PC-3 (cell line): Measurements from ENCODE around the gene TMEM132D. TPM values are rescaled to one million over a fixed set of nuclear protein-coding genes. Genes with fewer than 3 reads are reported as not detected.

Experiments
- ATAC-seq: fragments of 200-7000 bp; cut with Tn5 transposase; 2 replicates; pipeline ENCODE4 v1.9.1; 2020; ENCODE audit warnings: mild to moderate bottlenecking, moderate library complexity
- BruUV-seq: library from RNA; stranded (reverse); fragments of 400-500 nt; replicated peaks from 2 replicates; lab custom pipeline; 2021; lab: Mats Ljungman, UMichigan
- CTCF ChIA-PET: fragments of 300-600 bp; sonication (Branson Sonifier 250); formaldehyde crosslinking; loops from one replicate; lab custom pipeline; 2022; ENCODE audit warnings: antibody characterized with exemption; lab: Charles Lee
- POLR2A ChIA-PET: fragments of 300-600 bp; sonication (Branson Sonifier 250); formaldehyde crosslinking; loops from one replicate; lab custom pipeline; 2022; ENCODE audit warnings: antibody characterized with exemption; ENCODE audit not compliant: unreplicated experiment; lab: Charles Lee
- DNase-seq: peaks from one replicate; pipeline ENCODE4 v3.0.0-alpha.2; 2015
- H2AFZ ChIP-seq: fragments of 300-600 bp; sonication (generic); 2 replicates; pipeline ENCODE4 v1.6.0; 2016; ENCODE audit warnings: antibody characterized with exemption, low read length
- H3F3A ChIP-seq: fragments of 300-600 bp; sonication (generic); one replicate; pipeline ENCODE4 v1.6.0; 2017; ENCODE audit warnings: antibody characterized with exemption, low read length, control low read depth, mild to moderate bottlenecking; ENCODE audit not compliant: unreplicated experiment
- H3K27ac ChIP-seq: fragments of 300-600 bp; sonication (generic); 2 replicates; pipeline ENCODE4 v1.5.1; 2016; ENCODE audit warnings: mild to moderate bottlenecking, low read length
- H3K27me3 ChIP-seq: fragments of 300-600 bp; sonication (generic); 2 replicates; pipeline ENCODE4 v1.6.1; 2016; ENCODE audit warnings: low read length, mixed read lengths
- H3K36me3 ChIP-seq: fragments of 300-600 bp; sonication (generic); 2 replicates; pipeline ENCODE4 v1.6.1; 2016; ENCODE audit warnings: low read depth, mixed run types, low read length, mixed read lengths
- H3K4me1 ChIP-seq: fragments of 300-600 bp; sonication (generic); 2 replicates; pipeline ENCODE4 v1.5.1; 2016; ENCODE audit warnings: low read length; ENCODE audit not compliant: insufficient read depth
- H3K4me2 ChIP-seq: fragments of 300-600 bp; sonication (generic); 2 replicates; pipeline ENCODE4 v1.6.0; 2016; ENCODE audit warnings: low read length
- H3K4me3 ChIP-seq: fragments of 300-600 bp; sonication (generic); 2 replicates; pipeline ENCODE4 v1.5.1; 2016; ENCODE audit warnings: mild to moderate bottlenecking, low read length, mixed read lengths
- H3K79me2 ChIP-seq: fragments of 300-600 bp; sonication (generic); 2 replicates; pipeline ENCODE4 v1.6.1; 2017; ENCODE audit warnings: low read length, mixed read lengths
- H3K9ac ChIP-seq: fragments of 300-600 bp; sonication (generic); 2 replicates; pipeline ENCODE4 v1.6.0; 2016; ENCODE audit warnings: mild to moderate bottlenecking, low read length
- H3K9me2 ChIP-seq: fragments of 300-600 bp; sonication (generic); replicated peaks from 2 replicates; pipeline ENCODE4 v1.6.1; 2016; ENCODE audit warnings: mixed run types, low read length, mixed read lengths
- H3K9me3 ChIP-seq: fragments of 300-600 bp; sonication (generic); 2 replicates; pipeline ENCODE4 v1.6.1; 2016; ENCODE audit warnings: low read length, mixed read lengths
- H4K20me1 ChIP-seq: fragments of 300-600 bp; sonication (generic); 2 replicates; pipeline ENCODE4 v1.6.1; 2016; ENCODE audit warnings: low read length, mixed read lengths
- EZH2 ChIP-seq: fragments of 300-600 bp; sonication (generic); IDR thresholded peaks from one replicate; pipeline ENCODE4 v1.6.1; 2017; ENCODE audit warnings: antibody characterized with exemption, mild to moderate bottlenecking, low read length; ENCODE audit not compliant: unreplicated experiment
- EZH2phosphoT487 ChIP-seq: fragments of 300-600 bp; sonication (generic); IDR thresholded peaks from 2 replicates; pipeline ENCODE4 v1.6.1; 2018; ENCODE audit warnings: mild to moderate bottlenecking, antibody characterized with exemption, low read length, borderline replicate concordance
- intact Hi-C: fragments of 100-400 bp; cut with micrococcal nuclease; formaldehyde crosslinking; loops from 2 replicates; pipeline ENCODE4 v1.9.0; 2023
- total RNA-seq: library from RNA; depleted of rRNA; stranded (reverse); fragments of >200 nt; gene quantifications from 2 replicates; pipeline ENCODE4 v1.2.3, GENCODE V29; 2014
- TF ChIP-seq, protein P1 (sequence below): fragments of 300-600 bp; sonication (generic); conservative IDR thresholded peaks from 2 replicates; pipeline ENCODE4 v1.5.1; 2017; ENCODE audit warnings: antibody characterized with exemption, low read depth, mild to moderate bottlenecking, low read length

The TMEM132D gene
- total RNA-seq, 1 experiment from 2014 or later: not detected

- no peak overlapping the region for H3K4me2 ChIP-seq
- H3K36me3 ChIP-seq: no peaks in the 10 kb centered on the region
- H3F3A ChIP-seq: no peaks in the 10 kb centered on the region
- no TSS peak for BruUV-seq
- no peak overlapping the region for H3K27ac ChIP-seq
- H3K27me3 ChIP-seq: peaks cover 5% of the 10 kb centered on the region; the same call in 1 of the 2 replicates
- H4K20me1 ChIP-seq: no peaks in the 10 kb centered on the region
- peaks cover 5% of the 10 kb centered on the region; the same call in 1 of the 2 replicates for H3K9me3 ChIP-seq
- no peak overlapping the region for H2AFZ ChIP-seq
- intact Hi-C loops: no loop called here
- CTCF ChIA-PET: no interaction called here
- TF ChIP-seq EZH2: no peak
- TF ChIP-seq, protein P1, sequence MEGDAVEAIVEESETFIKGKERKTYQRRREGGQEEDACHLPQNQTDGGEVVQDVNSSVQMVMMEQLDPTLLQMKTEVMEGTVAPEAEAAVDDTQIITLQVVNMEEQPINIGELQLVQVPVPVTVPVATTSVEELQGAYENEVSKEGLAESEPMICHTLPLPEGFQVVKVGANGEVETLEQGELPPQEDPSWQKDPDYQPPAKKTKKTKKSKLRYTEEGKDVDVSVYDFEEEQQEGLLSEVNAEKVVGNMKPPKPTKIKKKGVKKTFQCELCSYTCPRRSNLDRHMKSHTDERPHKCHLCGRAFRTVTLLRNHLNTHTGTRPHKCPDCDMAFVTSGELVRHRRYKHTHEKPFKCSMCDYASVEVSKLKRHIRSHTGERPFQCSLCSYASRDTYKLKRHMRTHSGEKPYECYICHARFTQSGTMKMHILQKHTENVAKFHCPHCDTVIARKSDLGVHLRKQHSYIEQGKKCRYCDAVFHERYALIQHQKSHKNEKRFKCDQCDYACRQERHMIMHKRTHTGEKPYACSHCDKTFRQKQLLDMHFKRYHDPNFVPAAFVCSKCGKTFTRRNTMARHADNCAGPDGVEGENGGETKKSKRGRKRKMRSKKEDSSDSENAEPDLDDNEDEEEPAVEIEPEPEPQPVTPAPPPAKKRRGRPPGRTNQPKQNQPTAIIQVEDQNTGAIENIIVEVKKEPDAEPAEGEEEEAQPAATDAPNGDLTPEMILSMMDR: no peak
- TF ChIP-seq EZH2phosphoT487: no peak
- no peaks in the 10 kb centered on the region for H3K79me2 ChIP-seq
- no peaks in the 10 kb centered on the region for H3K4me1 ChIP-seq
- H3K9ac ChIP-seq: no peak overlapping the region
- no peaks in the 10 kb centered on the region for H3K9me2 ChIP-seq
- POLR2A ChIA-PET: no interaction called here
- DNase-seq: no peak
- H3K4me3 ChIP-seq: no peak overlapping the region
- ATAC-seq: no peak
Measured at GRCh38 chr12:129659961-129660622, 243.7 kb downstream of the TMEM132D start.

DNA sequence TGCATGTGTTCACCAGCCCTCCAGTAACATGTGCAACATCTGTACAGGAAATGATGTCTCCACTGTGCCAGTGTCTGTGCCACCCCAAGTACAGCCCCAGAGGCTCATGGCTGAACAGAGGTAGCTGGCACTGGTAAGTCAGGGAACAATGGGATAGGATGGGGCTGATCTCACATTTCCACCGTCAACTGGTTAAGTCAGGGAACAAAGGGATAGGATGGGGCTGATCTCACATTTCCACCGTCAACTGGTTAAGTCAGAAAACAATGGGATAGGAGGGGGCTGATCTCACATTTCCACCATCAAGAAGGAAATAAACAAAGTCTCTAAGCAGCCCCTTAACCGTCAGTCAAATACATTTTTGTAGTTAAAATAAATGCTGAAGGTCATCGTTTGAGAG, 246.6 kb downstream of the TMEM132D start:
- Histone ChIP-seq H4K20me1 (no peaks in the 10 kb centered on the region), H3K4me2 (no peak overlapping the region), H3K36me3 (no peaks in the 10 kb centered on the region), H3K27me3 (peaks cover 5% of the 10 kb centered on the region; the same call in 1 of the 2 replicates), H3K79me2 (no peaks in the 10 kb centered on the region), H2AFZ (no peak overlapping the region), H3K4me1 (no peaks in the 10 kb centered on the region), H3K9me3 (peaks cover 13% of the 10 kb centered on the region), H3K9me2 (no peaks in the 10 kb centered on the region), H3K27ac (no peak overlapping the region), H3K9ac (no peak overlapping the region), H3K4me3 (no peak overlapping the region), H3F3A (no peaks in the 10 kb centered on the region)
- BruUV-seq: no TSS peak
- DNase-seq: no peak
- ChIA-PET POLR2A (no interaction called here), CTCF (no interaction called here)
- no peak for ATAC-seq
- TF ChIP-seq EZH2phosphoT487 (no peak), EZH2 (no peak)
- TF ChIP-seq, protein P1: no peak
- intact Hi-C loops: no loop called here

- CTCF ChIA-PET: no interaction called here
Measured at GRCh38 chr12:129651951-129652350, 251.9 kb downstream of the TMEM132D start.

More at GRCh38 chr12:129651951-129652350, 251.9 kb downstream of the TMEM132D start:
- Histone ChIP-seq H3F3A (no peaks in the 10 kb centered on the region), H3K36me3 (no peaks in the 10 kb centered on the region), H3K27ac (no peak overlapping the region), H2AFZ (no peak overlapping the region), H3K9me3 (peaks cover 16% of the 10 kb centered on the region), H3K79me2 (no peaks in the 10 kb centered on the region), H3K4me2 (no peak overlapping the region), H3K9ac (no peak overlapping the region), H3K4me3 (no peak overlapping the region), H3K4me1 (no peaks in the 10 kb centered on the region), H4K20me1 (no peaks in the 10 kb centered on the region), H3K9me2 (no peaks in the 10 kb centered on the region), H3K27me3 (peaks cover 35% of the 10 kb centered on the region)
- DNase-seq: no peak
- no TSS peak for BruUV-seq
- no peak for TF ChIP-seq EZH2phosphoT487
- TF ChIP-seq, protein P1: no peak
- no peak for TF ChIP-seq EZH2
- ATAC-seq: no peak
- intact Hi-C loops: no loop called here
- POLR2A ChIA-PET: no interaction called here
